Fibroblast of lung (primary cell): ENCODE data around the gene CARD8. TPM values are rescaled to one million over a fixed set of nuclear protein-coding genes. Genes with fewer than 3 reads are reported as not detected.
A peak's percentile ranks its signal among the peaks of the same experiment; 100 is the strongest.

Experiments used
- DNase-seq, 2 donors: peaks; one replicate each; pipeline versions ENCODE4 v3.0.0 to v3.0.0-alpha.2; 2010; ENCODE audit warnings: low read depth in 2 of 2
- H2AFZ ChIP-seq: 2 replicates; pipeline ENCODE4 v1.5.1; 2012; ENCODE audit warnings: low read length, control low read depth, inconsistent platforms
- H3K27ac ChIP-seq: 2 replicates; pipeline ENCODE4 v1.5.1; 2011; ENCODE audit warnings: low read length, control low read depth; ENCODE audit not compliant: insufficient read depth
- H3K27me3 ChIP-seq: 2 replicates; pipeline ENCODE4 v1.5.1; 2011; ENCODE audit warnings: mild to moderate bottlenecking, low read length; ENCODE audit not compliant: control insufficient read depth, insufficient read depth
- H3K36me3 ChIP-seq: 2 replicates; pipeline ENCODE4 v1.5.1; 2011; ENCODE audit warnings: low read length; ENCODE audit not compliant: control insufficient read depth, insufficient read depth
- H3K4me1 ChIP-seq: 2 replicates; pipeline ENCODE4 v1.5.1; 2011; ENCODE audit warnings: low read length; ENCODE audit not compliant: control insufficient read depth, insufficient read depth; ENCODE audit errors: extremely low read depth
- H3K4me2 ChIP-seq: 2 replicates; pipeline ENCODE4 v1.5.1; 2011; ENCODE audit warnings: low read length, control low read depth; ENCODE audit not compliant: insufficient read depth; ENCODE audit errors: extremely low read depth
- H3K4me3 ChIP-seq, 4 experiments: fragments of 200-600 bp in 1 of 4; sonication (generic) in 1 of 4; replicated peaks in 1 of 4; 2 replicates each; pipeline ENCODE4 v1.5.1; 2011 to 2016; ENCODE audit warnings: low read length in 4 of 4, low read depth in 3 of 4, mild to moderate bottlenecking in 3 of 4, control low read depth in 2 of 4, inconsistent platforms in 1 of 4, mixed read lengths in 1 of 4; ENCODE audit not compliant: insufficient read depth in 1 of 4; ENCODE audit errors: control extremely low read depth in 1 of 4
- H3K79me2 ChIP-seq: 2 replicates; pipeline ENCODE4 v1.5.1; 2012; ENCODE audit warnings: mild to moderate bottlenecking, low read length, inconsistent platforms; ENCODE audit not compliant: control insufficient read depth, insufficient read depth
- H3K9ac ChIP-seq: 2 replicates; pipeline ENCODE4 v1.5.1; 2011; ENCODE audit warnings: mild to moderate bottlenecking, low read length, control low read depth; ENCODE audit not compliant: insufficient read depth
- H3K9me3 ChIP-seq: 2 replicates; pipeline ENCODE4 v1.5.1; 2012; ENCODE audit warnings: low read depth, low read length; ENCODE audit not compliant: control insufficient read depth, insufficient read depth
- H4K20me1 ChIP-seq: 2 replicates; pipeline ENCODE4 v1.5.1; 2011; ENCODE audit warnings: low read length; ENCODE audit not compliant: control insufficient read depth, insufficient read depth; ENCODE audit errors: extremely low read depth
- CTCF ChIP-seq, 2 donors: IDR thresholded peaks in 1 of 2; conservative IDR thresholded peaks in 1 of 2; 1 replicate in 1 of 2; 2 replicates in 1 of 2; pipeline ENCODE4 v1.5.1; 2011 to 2012; ENCODE audit warnings: low read length in 2 of 2, control low read depth in 1 of 2, inconsistent platforms in 1 of 2, low read depth in 1 of 2, mild to moderate bottlenecking in 1 of 2
- EZH2 ChIP-seq: IDR thresholded peaks from 2 replicates; pipeline ENCODE4 v1.5.1; 2012; ENCODE audit warnings: low read length, control low read depth, mild to moderate bottlenecking; ENCODE audit errors: missing control alignments
- polyA plus RNA-seq, 2 donors: library from polyadenylated mRNA; depleted of rRNA in 1 of 2; stranded (reverse) in 1 of 2; unstranded in 1 of 2; fragments of >200 nt; gene quantifications; 2 replicates each; pipeline ENCODE4 v1.2.1, GENCODE V29; 2011 to 2012; ENCODE audit warnings: missing spikeins in 1 of 2
- total RNA-seq: library from RNA; depleted of rRNA; stranded (reverse); fragments of >200 nt; gene quantifications from 2 replicates; pipeline ENCODE4 v1.2.1, GENCODE V29; 2014

The CARD8 gene
- total and polyA plus RNA-seq, 2 donors (not counting 1 experiment from before 2014, with no cell fraction given), result 16.4 to 24.1 TPM

GRCh38 chr19:48170817-48171347 is 84.8 kb downstream of the CARD8 start:
- peak overlapping the region; percentile 77 to 97 (median 82) for H3K4me3 ChIP-seq
- no peaks in the 10 kb centered on the region for H3K27me3 ChIP-seq
- H3K4me2 ChIP-seq, result peak overlapping the region; percentile 93
- TF ChIP-seq EZH2, result no peak
- TF ChIP-seq CTCF (conservative IDR thresholded peaks at IDR 0.05 in 1 of 2, IDR thresholded peaks at IDR 0.05 in 1 of 2; ENCODE audit: low read depth in 1 of 2, low read length in 2 of 2), result no peak
- no peaks in the 10 kb centered on the region for H4K20me1 ChIP-seq
- peaks cover 26% of the 10 kb centered on the region for H3K79me2 ChIP-seq
- H3K4me1 ChIP-seq, result peaks cover 2% of the 10 kb centered on the region
- no peaks in the 10 kb centered on the region for H3K36me3 ChIP-seq
- peak overlapping the region; percentile 73 for H3K9ac ChIP-seq
- H2AFZ ChIP-seq, result peak overlapping the region; percentile 76
- H3K9me3 ChIP-seq, result no peaks in the 10 kb centered on the region
- H3K27ac ChIP-seq, result peak overlapping the region; percentile 5
- no peak for DNase-seq

- Histone ChIP-seq H4K20me1 (no peaks in the 10 kb centered on the region), H3K4me3 (peak within 1 kb of the TSS; percentile 77 to 97 (median 86)), H3K4me2 (peak within 1 kb of the TSS; percentile 93), H3K9ac (peak within 1 kb of the TSS; percentile 73), H3K9me3 (no peaks in the 10 kb centered on the region), H3K36me3 (no peaks in the 10 kb centered on the region), H3K4me1 (peaks cover 2% of the 10 kb centered on the region), H3K27me3 (no peaks in the 10 kb centered on the region), H3K79me2 (peaks cover 26% of the 10 kb centered on the region), H3K27ac (peak within 1 kb of the TSS; percentile 87), H2AFZ (peak within 1 kb of the TSS; percentile 91)
- TF ChIP-seq CTCF (conservative IDR thresholded peaks at IDR 0.05 in 1 of 2, IDR thresholded peaks at IDR 0.05 in 1 of 2; ENCODE audit: low read depth in 1 of 2, low read length in 2 of 2) (peak in 1 of 2 donors; percentile 2), EZH2 (no peak)
- peak; percentile 95 to 96 for DNase-seq
Observed at GRCh38 chr19:48169939-48170803, 85.5 kb downstream of the CARD8 start, which contains the start of the genes LIG1 and ZSWIM9. TSS of gene LIG1 (minus strand) at chr19:48170344. CDS start at chr19:48165566, 4,778 bp downstream. TSS of gene ZSWIM9 (plus strand) at chr19:48170680. CDS start at chr19:48171803, 1,123 bp downstream.

GRCh38 chr19:48169578-48169938 is 86.2 kb downstream of the CARD8 start:
- DNase-seq, result peak; percentile 37 to 71
- no peak overlapping the region for H3K9ac ChIP-seq

More at GRCh38 chr19:48169578-48169938, 86.2 kb downstream of the CARD8 start:
- Histone ChIP-seq H4K20me1 (no peaks in the 10 kb centered on the region), H3K36me3 (no peaks in the 10 kb centered on the region), H3K27me3 (no peaks in the 10 kb centered on the region), H3K4me3 (peak overlapping the region; percentile 77 to 87 (median 82)), H2AFZ (peak overlapping the region; percentile 58), H3K9me3 (no peaks in the 10 kb centered on the region), H3K27ac (peak overlapping the region; percentile 87), H3K4me1 (peaks cover 2% of the 10 kb centered on the region), H3K4me2 (peak overlapping the region; percentile 86), H3K79me2 (peaks cover 26% of the 10 kb centered on the region)
- no peak for TF ChIP-seq EZH2
- TF ChIP-seq CTCF (conservative IDR thresholded peaks at IDR 0.05 in 1 of 2, IDR thresholded peaks at IDR 0.05 in 1 of 2; ENCODE audit: low read depth in 1 of 2, low read length in 2 of 2), result no peak
